Erythroblast (primary cell): ENCODE data around the gene NRG3.

ENCODE experiments used
- GATA1 ChIP-seq: IDR thresholded peaks from 2 replicates; pipeline ENCODE4 v1.6.1; 2011; ENCODE audit warnings: low read depth, mild to moderate bottlenecking, control low read depth, low read length, moderate library complexity
- POLR2A ChIP-seq: IDR thresholded peaks from 2 replicates; pipeline ENCODE4 v1.6.1; 2011; ENCODE audit warnings: mild to moderate bottlenecking, low read length

- TF ChIP-seq POLR2A, result no peak
- TF ChIP-seq GATA1, result no peak
Measured at GRCh38 chr10:82742478-82742877, 867.5 kb downstream of the NRG3 start.
